ENCODE results near the gene CCRL2. TPM values are rescaled to one million over a fixed set of nuclear protein-coding genes. Genes with fewer than 3 reads are reported as not detected.

The CCRL2 gene
- total RNA-seq, 3 donors from 2014 or later, result 0.43 to 1.3 (median 0.76) TPM

Other genes with a start within 250 kb of the CCRL2 start
- 1 to 10 TPM in 2 of 3 donors, under 1 TPM in 1; 0.57 to 3.2 (median 1.2) TPM for gene CCR1, start 198.9 kb upstream of the CCRL2 start, total RNA-seq
- not detected for gene CCR3, start 164.8 kb upstream of the CCRL2 start, total RNA-seq
- 1 to 10 TPM in 1 of 3 donors, under 1 TPM in 2; 0.18 to 1.4 (median 0.41) TPM for gene CCR2, start 53.1 kb upstream of the CCRL2 start, total RNA-seq
- 1 to 10 TPM; 1.2 to 7.2 (median 2.2) TPM for gene CCR5, start 36.3 kb upstream of the CCRL2 start, total RNA-seq
- not detected for gene LTF, start 57.6 kb downstream of the CCRL2 start, total RNA-seq
- gene RTP3, start 90.7 kb downstream of the CCRL2 start, total RNA-seq, result not detected
- under 1 TPM; 0.03 to 0.13 (median 0.03) TPM for gene LRRC2, start 159.0 kb downstream of the CCRL2 start, total RNA-seq
- not detected for gene FAM240A, start 205.3 kb downstream of the CCRL2 start, total RNA-seq